Measurements from ENCODE around the gene GRID1. TPM values are rescaled to one million over a fixed set of nuclear protein-coding genes. Genes with fewer than 3 reads are reported as not detected.

The GRID1 gene
- total and polyA plus RNA-seq, 10 donors: 0.06 to 0.42 (median 0.15) TPM; not detected in 4

DNA sequence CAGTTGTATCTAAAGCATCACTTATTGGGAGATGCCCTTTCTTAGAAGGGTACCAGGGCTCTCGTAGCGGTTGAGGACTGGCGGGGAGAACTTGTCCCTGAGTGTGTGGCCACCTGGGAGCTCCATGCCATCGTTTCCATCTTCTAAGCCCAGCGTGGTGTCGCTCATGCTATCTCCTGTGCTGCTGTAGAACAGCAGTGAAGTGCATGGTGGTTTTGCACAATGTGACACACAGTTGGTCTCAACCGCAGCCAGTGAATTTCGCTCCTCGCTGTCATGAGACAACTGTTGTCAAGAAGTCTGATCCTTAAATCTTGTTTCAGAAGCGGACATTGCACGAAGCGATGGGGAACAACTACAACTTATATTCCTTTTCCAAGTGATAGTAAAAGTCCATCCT lies 283.4 kb downstream of the GRID1 start:
- DNase-seq: peak; percentile 14
- TF ChIP-seq POLR2AphosphoS5 (IDR thresholded peaks at IDR 0.05) (no peak), POLR2A (IDR thresholded peaks at IDR 0.05) (no peak)
- TF ChIP-seq, protein P1, sequence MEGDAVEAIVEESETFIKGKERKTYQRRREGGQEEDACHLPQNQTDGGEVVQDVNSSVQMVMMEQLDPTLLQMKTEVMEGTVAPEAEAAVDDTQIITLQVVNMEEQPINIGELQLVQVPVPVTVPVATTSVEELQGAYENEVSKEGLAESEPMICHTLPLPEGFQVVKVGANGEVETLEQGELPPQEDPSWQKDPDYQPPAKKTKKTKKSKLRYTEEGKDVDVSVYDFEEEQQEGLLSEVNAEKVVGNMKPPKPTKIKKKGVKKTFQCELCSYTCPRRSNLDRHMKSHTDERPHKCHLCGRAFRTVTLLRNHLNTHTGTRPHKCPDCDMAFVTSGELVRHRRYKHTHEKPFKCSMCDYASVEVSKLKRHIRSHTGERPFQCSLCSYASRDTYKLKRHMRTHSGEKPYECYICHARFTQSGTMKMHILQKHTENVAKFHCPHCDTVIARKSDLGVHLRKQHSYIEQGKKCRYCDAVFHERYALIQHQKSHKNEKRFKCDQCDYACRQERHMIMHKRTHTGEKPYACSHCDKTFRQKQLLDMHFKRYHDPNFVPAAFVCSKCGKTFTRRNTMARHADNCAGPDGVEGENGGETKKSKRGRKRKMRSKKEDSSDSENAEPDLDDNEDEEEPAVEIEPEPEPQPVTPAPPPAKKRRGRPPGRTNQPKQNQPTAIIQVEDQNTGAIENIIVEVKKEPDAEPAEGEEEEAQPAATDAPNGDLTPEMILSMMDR (IDR thresholded peaks at IDR 0.05 in 8 of 11, conservative IDR thresholded peaks at IDR 0.05 in 3 of 11): no peak
- Histone ChIP-seq H3K9me3 (no peaks in the 10 kb centered on the region), H3K36me3 (no peaks in the 10 kb centered on the region), H3K27me3 (replicated peaks in 1 of 7) (peaks cover 0 to 77% (median 0%) of the 10 kb centered on the region in 7 donors), H3K4me3 (no peak overlapping the region), H3K4me1 (no peaks in the 10 kb centered on the region), H3K27ac (no peak overlapping the region)
- WGBS, 5 donors: 83 to 87% (median 85%) methylated on average over 12 of the region's 12 CpGs
- intact Hi-C loops (cut with DNase I; ENCODE audit: low total_unique reads): no loop called here

GRCh38 chr10:86082556-86082955 lies 284.0 kb downstream of the GRID1 start:
- H3K4me1 ChIP-seq: no peaks in the 10 kb centered on the region
- intact Hi-C loops (cut with DNase I; ENCODE audit: low total_unique reads): no loop called here

DNA sequence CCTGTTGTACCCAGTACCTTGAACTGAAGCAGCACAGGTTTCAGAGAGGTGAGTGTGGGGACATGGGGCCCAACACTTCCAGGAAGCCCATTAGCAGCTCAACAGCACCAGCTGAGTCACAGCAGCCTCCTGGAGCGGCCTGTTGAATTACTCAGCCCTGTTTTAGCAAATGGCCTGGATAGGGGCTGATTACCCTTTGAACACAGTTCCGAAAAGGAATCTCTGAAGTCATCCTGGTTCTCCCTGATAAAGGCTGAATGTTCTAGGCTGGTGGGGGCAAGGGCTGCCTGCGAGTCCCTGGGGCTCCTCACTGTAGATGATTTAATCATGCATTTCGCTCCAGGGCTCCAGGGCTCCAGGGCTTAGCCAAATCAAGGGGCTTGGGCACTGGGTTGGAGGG lies 287.5 kb downstream of the GRID1 start:
- WGBS, 5 donors: 74 to 85% (median 77%) methylated on average over 3 to 4 of the region's 4 CpGs
- no peaks in the 10 kb centered on the region for H3K4me1 ChIP-seq
- no peaks in the 10 kb centered on the region for H3K36me3 ChIP-seq
- peaks cover 0 to 47% (median 0%) of the 10 kb centered on the region in 7 donors for H3K27me3 ChIP-seq (replicated peaks in 1 of 7)
- H3K9me3 ChIP-seq: no peaks in the 10 kb centered on the region
- no peak overlapping the region for H3K27ac ChIP-seq
- intact Hi-C loops (cut with DNase I; ENCODE audit: low total_unique reads): no loop called here
- no peak for TF ChIP-seq POLR2A (IDR thresholded peaks at IDR 0.05)
- TF ChIP-seq, protein P1 (IDR thresholded peaks at IDR 0.05 in 8 of 11, conservative IDR thresholded peaks at IDR 0.05 in 3 of 11): no peak
- TF ChIP-seq POLR2AphosphoS5 (IDR thresholded peaks at IDR 0.05): no peak
- DNase-seq: no peak
- no peak overlapping the region for H3K4me3 ChIP-seq

More at GRCh38 chr10:86082556-86082955, 284.0 kb downstream of the GRID1 start:
- H3K27me3 ChIP-seq (replicated peaks in 1 of 7): peaks cover 0 to 75% (median 0%) of the 10 kb centered on the region in 7 donors
- H3K4me3 ChIP-seq: no peak overlapping the region
- no peak overlapping the region for H3K27ac ChIP-seq
- WGBS, 5 donors: 81 to 92% (median 84%) methylated on average over 3 of the region's 3 CpGs
- H3K36me3 ChIP-seq: no peaks in the 10 kb centered on the region
- peak; percentile 42 for DNase-seq
- no peaks in the 10 kb centered on the region for H3K9me3 ChIP-seq
- TF ChIP-seq, protein P1 (IDR thresholded peaks at IDR 0.05 in 8 of 11, conservative IDR thresholded peaks at IDR 0.05 in 3 of 11): no peak
- TF ChIP-seq POLR2A (IDR thresholded peaks at IDR 0.05) (no peak), POLR2AphosphoS5 (IDR thresholded peaks at IDR 0.05) (no peak)

GRCh38 chr10:86078639-86079035 lies 288.0 kb downstream of the GRID1 start:
- Histone ChIP-seq H3K4me1 (no peaks in the 10 kb centered on the region), H3K36me3 (no peaks in the 10 kb centered on the region), H3K27ac (no peak overlapping the region), H3K9me3 (no peaks in the 10 kb centered on the region), H3K27me3 (replicated peaks in 1 of 7) (peaks cover 0 to 43% (median 0%) of the 10 kb centered on the region in 7 donors), H3K4me3 (no peak overlapping the region)
- peak; percentile 56 for DNase-seq
- TF ChIP-seq, protein P1 (IDR thresholded peaks at IDR 0.05 in 8 of 11, conservative IDR thresholded peaks at IDR 0.05 in 3 of 11): no peak
- TF ChIP-seq POLR2A (IDR thresholded peaks at IDR 0.05) (no peak), POLR2AphosphoS5 (IDR thresholded peaks at IDR 0.05) (no peak)
- WGBS, 5 donors: 79 to 83% (median 80%) methylated on average over 5 of the region's 5 CpGs
- intact Hi-C loops (cut with DNase I; ENCODE audit: low total_unique reads): no loop called here
